Measurements from ENCODE around the gene AFG1L.

DNA sequence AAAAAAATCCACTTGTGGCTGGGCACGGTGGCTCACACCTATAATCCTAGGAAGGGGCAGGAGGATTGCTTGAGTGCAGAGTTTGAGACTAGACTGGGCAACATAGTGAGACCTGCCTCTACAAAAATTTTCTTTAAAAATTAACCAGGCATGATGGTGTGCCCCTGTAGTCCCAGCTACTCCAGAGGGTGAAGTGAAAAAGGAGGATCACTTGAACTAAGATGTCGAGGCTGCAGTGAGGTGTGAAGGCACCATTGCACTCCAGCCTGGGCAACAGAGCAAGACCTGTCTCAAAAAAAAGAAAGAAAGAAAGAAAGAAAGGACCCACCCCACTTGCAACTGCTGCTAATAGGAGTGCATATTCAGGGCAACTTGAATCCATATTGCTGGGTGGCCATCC lies 20.3 kb upstream of the AFG1L start:
- TF ChIP-seq, protein P1, sequence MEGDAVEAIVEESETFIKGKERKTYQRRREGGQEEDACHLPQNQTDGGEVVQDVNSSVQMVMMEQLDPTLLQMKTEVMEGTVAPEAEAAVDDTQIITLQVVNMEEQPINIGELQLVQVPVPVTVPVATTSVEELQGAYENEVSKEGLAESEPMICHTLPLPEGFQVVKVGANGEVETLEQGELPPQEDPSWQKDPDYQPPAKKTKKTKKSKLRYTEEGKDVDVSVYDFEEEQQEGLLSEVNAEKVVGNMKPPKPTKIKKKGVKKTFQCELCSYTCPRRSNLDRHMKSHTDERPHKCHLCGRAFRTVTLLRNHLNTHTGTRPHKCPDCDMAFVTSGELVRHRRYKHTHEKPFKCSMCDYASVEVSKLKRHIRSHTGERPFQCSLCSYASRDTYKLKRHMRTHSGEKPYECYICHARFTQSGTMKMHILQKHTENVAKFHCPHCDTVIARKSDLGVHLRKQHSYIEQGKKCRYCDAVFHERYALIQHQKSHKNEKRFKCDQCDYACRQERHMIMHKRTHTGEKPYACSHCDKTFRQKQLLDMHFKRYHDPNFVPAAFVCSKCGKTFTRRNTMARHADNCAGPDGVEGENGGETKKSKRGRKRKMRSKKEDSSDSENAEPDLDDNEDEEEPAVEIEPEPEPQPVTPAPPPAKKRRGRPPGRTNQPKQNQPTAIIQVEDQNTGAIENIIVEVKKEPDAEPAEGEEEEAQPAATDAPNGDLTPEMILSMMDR (IDR thresholded peaks at IDR 0.05; ENCODE audit: low read depth, low read length), result no peak
- TF ChIP-seq EZH2phosphoT487 (IDR thresholded peaks at IDR 0.05; ENCODE audit: low read depth), result no peak

Measured in OCI-LY3 (cell line).